ENCODE data around the gene ABCF2.
A peak's percentile ranks its signal among the peaks of the same experiment; 100 is the strongest.

The ABCF2 gene

GRCh38 chr7:151252961-151253711 is 26.1 kb upstream of the ABCF2 start:
- no peak for DNase-seq (ENCODE audit: low read depth)

- no peak for DNase-seq (ENCODE audit: low read depth)
Measured at GRCh38 chr7:151252561-151252835, 25.5 kb upstream of the ABCF2 start.

DNA sequence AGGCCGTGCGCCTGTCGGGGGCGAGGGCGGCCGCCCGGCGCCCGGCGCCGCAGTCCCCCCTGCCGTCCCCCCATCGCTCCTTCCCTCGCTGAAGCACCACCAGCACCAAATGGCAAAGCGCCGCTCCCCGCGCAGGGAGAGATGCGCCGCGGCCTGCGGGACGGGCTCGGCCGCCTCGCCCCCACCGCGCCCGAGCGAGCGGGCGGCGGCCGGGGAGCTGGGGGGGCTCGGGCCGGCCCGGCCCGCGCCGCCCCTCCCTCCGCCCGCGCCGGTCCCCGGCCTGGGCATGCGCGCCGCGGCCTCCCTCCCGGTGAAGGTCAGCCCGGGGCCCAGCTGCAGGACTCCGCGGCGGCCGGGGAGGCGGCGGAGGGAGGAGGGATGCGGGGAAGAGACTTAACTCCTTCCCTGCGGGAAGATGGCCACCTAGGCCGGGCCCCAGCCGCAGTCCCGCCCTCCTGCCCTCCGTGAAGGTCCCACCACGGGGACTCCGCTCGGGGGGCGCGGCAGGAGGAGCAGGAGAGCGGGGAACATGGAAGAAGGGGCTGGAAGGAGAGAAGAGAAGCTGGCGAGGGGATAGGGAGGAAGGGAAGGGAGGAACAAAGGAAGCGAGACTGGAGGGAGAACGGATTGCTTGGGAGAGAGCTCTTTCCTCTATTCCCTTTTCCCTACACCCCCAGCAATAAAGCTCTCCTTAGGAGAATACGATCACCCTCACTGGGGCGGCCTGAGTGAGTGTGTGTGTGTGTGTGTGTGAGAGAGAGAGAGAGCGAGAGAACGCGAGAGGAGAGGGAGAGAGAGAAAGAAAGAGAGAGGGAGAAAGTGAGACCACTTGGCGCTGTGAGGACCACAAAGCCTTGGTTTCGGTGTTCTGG is 24.9 kb upstream of the ABCF2 start:
- no peak for DNase-seq (ENCODE audit: low read depth)

DNA sequence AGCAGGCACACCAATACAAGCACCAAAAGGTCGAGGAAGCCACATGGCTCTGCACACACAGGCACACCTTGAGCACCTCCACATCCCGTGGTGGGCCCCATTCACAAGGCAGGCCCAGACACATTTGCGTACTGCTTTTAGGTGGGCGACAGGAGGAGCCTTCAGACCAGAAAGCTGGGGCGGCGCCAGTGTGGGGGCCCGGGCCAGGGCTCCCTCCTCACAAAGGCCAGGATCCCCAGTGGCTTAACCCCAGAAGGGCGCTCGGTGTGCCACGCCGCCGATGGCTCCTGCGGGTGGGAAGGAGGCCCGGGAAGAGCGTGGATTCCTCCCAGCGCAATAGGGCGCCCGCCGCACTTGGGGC is 24.3 kb upstream of the ABCF2 start:
- DNase-seq (ENCODE audit: low read depth) = no peak

DNA sequence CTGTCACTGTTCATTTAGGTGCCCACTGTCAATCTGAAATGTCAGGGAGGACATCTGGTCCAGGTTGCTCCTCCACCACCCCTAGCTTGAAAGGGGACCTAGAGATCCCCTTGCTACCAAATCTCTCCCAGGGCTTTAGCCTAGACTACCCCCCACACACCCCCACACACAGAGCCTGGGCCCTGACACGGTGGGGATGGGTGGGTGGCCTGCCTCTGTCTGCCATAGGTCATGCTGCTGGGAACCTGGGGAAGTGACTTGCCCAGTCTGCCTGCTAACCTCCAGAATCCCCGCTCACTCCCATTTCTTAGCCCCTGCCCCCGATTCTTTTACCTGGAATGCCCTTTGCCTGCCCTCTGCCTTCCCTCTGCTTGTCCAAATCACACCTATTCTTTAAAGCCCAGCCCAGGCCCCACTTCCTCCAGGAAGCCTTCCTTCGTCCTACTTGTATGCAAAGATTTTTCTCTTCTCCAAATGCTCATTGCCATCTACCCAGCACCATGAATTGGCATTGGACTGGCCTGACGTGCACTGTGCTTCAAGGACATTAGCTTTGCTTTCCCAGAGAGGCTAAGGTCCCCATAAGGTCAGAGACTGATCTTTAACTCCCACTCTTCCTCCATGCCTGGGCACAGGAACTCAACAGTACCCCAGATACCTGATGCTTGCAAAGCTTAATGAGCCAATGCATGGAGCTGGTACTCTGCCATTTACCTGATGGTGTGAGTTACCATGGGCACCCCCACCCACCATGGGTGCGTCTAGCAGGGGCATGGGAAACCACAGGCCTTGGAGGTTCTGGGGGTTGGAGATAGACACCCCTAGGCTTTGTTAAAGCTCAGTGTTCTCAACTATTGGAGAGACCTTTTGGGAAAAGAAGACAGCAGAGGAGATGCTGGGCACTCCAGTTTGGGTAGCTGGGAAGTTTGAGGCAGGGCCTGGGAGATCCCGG is 23.5 kb upstream of the ABCF2 start:
- no peak for DNase-seq (ENCODE audit: low read depth)

GRCh38 chr7:151249732-151250072 is 22.7 kb upstream of the ABCF2 start:
- no peak for DNase-seq (ENCODE audit: low read depth)

DNA sequence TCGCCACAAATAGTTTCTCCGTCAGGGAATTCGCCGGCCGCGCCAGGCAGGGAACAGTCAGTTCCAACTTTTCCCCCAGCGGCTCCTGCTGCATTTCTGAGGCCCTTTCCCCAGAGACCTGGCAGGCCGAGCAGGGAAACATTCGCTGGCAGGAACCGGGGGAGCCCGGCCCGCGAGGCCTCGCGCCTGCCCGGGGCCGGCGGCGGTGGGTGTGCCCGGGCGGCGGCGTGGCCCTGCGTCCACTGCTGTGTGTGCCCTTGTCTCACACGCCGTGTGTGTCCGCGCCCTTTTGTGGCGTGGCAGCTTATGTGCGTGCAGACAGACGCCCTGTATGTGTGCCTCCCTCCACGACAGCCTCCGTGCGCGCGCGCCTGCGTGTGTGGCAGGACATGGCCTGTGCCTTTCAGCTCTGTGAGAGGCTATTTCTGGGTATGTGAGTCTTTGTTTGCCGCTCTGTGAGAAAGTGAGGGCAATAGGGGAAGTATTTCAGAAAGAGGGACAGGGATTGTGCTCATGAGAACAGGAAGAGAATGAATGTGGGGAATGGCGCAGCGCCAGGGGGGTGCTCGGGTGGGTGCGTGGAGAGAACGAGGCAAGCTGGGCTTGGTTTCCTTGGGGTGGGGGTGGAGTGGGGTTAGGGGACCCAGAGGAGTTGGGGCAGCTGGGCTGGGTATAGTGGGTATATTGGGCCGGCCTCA is 22.2 kb upstream of the ABCF2 start:
- no peak for DNase-seq (ENCODE audit: low read depth)

- no peak for DNase-seq (ENCODE audit: low read depth)
Measured at GRCh38 chr7:151248346-151249033, 21.5 kb upstream of the ABCF2 start, which contains the start of gene SMARCD3. SMARCD3 (minus strand) TSS chr7:151248694; CDS start chr7:151248562, 132 bp downstream.

GRCh38 chr7:151247611-151248345 is 20.8 kb upstream of the ABCF2 start:
- DNase-seq (ENCODE audit: low read depth) = no peak

DNA sequence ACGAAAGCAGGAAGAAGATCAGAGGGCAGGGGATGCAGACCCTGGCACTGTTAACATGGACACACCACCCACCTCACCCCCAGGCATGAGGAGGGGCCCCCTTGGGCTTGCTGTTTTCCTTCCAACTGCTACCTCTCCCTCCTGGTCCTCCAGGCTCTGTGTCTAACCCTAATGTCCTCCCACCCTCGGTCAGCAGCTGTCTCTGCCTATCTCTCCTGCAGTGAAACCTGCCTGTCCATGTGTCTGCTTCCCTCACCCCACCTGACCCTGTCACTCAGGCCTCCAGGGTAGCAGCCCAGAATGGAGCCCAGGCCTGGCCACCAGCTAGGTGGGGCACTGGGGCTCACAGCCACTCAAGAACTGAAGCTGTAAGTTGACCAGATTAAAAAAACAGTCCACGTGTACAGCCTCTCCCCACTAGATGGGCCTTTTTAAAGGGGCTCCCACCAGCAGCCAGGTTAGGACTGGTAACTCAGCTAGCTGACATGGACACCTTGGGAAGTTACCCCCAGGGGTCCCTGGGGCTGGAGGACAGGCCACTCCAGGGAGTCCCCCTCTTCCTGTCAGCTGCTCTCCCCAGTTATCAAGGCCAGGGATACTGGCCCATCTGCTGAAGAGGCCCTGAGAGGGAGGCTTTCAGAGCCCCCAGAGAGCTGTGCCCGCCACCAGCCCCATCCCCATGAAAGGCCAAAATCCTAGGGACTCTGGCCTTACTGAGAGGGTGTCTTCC is 20.0 kb upstream of the ABCF2 start:
- no peak for DNase-seq (ENCODE audit: low read depth)

DNA sequence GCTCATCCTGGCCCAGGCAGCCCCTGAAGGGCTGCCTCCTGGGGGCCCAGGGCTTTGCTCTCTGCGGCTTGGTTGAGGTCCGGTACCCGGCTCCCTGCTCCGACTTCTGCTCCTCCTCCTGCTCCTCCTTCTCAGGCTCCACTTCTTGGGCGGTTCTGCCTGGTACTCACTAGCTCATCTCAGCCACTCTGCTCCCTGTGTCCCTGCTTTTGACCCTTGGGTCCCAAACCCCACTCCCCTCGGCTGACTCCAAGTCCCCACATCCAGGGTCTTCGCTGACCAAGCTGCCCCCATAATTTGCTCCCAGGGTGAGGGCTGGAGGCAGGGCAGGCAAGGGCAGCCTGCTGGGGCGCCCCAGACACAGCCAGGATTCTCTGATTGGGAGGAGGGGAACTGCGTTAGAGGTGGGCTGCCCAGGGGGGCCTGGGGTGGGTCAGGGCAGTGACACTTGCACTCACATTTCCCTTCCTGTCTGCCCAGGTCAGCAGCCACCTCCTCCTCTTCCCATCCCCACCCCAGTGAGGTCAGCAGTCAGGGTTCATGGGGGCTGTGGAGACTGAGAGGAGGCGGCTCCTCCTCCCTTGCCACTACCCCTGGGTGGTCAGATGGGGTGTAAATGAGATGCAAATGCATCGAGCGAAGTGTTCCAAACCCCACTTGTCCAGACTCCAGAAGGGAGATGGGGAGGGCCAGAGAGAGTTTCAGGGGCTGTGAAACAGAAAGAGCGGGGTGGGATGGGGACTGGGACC is 19.3 kb upstream of the ABCF2 start:
- no peak for DNase-seq (ENCODE audit: low read depth)

GRCh38 chr7:151245360-151246101 is 18.5 kb upstream of the ABCF2 start:
- peak; percentile 40 for DNase-seq (ENCODE audit: low read depth)

- no peak for DNase-seq (ENCODE audit: low read depth)
Measured at GRCh38 chr7:151244841-151245346, 17.9 kb upstream of the ABCF2 start.

DNA sequence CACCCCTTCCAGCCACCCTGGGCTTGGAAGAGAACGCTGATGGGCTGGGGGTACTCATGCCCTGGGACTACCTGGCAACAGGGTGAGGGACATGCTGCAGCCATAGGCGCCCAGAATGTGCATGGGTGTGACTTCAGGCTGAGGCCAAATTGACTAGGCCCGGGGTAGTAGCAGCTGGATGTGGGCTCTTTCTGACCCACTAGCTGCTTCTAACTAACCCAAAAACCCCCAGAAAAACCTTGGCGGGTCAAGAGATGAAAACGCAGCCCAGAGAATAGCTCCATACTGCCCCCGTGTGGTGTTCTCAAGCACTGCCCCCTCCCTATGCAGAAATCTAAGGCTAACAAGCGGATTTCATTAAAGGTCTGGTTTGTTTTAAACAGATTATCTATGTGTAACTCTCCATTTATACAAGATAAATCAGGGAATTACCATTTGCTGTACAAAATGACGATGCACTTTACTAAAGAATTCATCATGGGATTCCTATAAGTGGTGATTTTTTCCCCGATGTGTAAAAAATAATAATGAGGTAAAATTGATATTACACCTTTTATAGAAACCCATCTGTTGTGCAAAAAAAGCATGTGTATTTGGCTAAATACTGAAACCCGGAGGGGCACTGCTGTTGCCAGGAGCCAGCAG is 17.3 kb upstream of the ABCF2 start:
- DNase-seq (ENCODE audit: low read depth) = no peak

DNA sequence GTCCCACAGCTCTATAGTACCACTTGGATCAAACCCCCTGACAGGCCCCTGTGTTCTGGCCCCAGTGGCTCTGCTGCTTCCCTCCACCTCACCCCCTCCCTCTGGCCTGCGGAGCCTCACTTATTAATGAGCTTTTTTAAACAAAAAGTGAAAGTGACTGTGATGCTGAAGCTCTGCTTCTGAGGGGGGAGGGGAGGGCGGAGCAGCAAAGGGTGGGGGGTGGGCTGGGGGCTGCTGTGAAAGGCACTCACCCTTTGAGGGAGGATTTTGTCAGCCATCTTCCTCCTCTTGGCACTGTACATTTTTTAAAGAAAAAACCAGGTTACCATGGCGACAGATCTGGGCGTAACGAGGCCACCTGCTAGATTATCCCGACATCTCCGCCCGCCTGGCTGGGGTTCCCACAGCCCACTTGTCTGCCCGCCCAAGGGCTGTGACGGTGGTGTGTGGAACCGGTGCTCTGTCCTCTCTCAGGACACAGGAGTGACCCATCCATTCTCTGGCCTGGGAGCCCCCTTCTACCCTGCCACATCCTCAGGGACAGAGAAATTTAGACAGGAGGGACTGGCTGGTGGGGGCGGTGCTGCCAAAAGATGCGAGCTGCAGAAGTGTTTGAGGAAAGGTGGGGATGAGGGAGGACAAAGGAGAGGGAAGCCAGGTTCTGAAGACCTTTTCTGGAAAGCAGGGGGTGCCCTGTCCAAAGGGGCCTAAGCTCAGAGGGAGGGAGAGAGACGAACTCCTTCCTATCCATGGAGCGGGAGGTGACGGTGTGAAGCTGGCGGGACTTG is 16.6 kb upstream of the ABCF2 start:
- no peak for DNase-seq (ENCODE audit: low read depth)

DNA sequence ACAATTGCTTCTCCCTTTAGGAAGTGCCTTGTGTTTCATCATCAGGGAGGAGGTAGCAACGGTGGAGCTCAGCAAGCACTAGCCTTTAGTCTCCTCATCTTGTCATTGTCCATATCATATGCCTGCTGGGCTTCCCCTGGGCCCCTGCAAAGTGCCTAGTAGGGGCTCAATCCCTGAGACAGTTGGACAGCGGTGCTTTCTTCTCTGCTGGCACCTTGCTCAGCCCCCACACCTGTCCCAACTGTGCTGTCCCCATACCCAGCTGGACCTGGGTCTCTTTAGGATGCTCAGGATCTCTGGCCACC is 16.0 kb upstream of the ABCF2 start:
- DNase-seq (ENCODE audit: low read depth) = no peak

All from stimulated activated CD8-positive, alpha-beta memory T cell treated with anti-CD3 and anti-CD28 coated beads, Interleukin-15, amount 100 ng/mL, for 24 hours (primary cell).